D341Med (cell line): ENCODE measurements around the gene WWOX.
"Not testable (repeated sequence)": the region's sequence is repeated elsewhere in the genome, so short reads cannot be mapped to it uniquely, and the experiment has no call there.

Source experiments
- DNase-seq: peaks from one replicate; pipeline ENCODE4 v3.0.0; 2012; ENCODE audit warnings: low spot score

Gene WWOX

GRCh38 chr16:79026117-79026516 is 926.7 kb downstream of the WWOX start:
- no peak for DNase-seq

GRCh38 chr16:79036541-79036940 is 937.1 kb downstream of the WWOX start:
- no peak for DNase-seq

GRCh38 chr16:79037521-79038373 is 938.3 kb downstream of the WWOX start:
- no peak for DNase-seq

- no peak for DNase-seq
Observed at GRCh38 chr16:79041206-79041605, 941.8 kb downstream of the WWOX start.

- DNase-seq, result no peak
Observed at GRCh38 chr16:79042141-79042540, 942.7 kb downstream of the WWOX start.

GRCh38 chr16:79042886-79043285 is 943.4 kb downstream of the WWOX start:
- DNase-seq, result no peak

GRCh38 chr16:79045191-79045590 is 945.7 kb downstream of the WWOX start:
- no peak for DNase-seq

GRCh38 chr16:79047337-79047736 is 947.9 kb downstream of the WWOX start:
- no peak for DNase-seq

GRCh38 chr16:79049040-79049439 is 949.6 kb downstream of the WWOX start:
- no peak for DNase-seq

GRCh38 chr16:79050063-79050462 is 950.6 kb downstream of the WWOX start:
- DNase-seq, result no peak

GRCh38 chr16:79051313-79051712 is 951.9 kb downstream of the WWOX start:
- no peak for DNase-seq

GRCh38 chr16:79052198-79052597 is 952.7 kb downstream of the WWOX start:
- not testable (repeated sequence) for DNase-seq

- no peak for DNase-seq
Observed at GRCh38 chr16:79053577-79053976, 954.1 kb downstream of the WWOX start.

- DNase-seq, result no peak
Observed at GRCh38 chr16:79054211-79054984, 954.9 kb downstream of the WWOX start.

- DNase-seq, result no peak
Observed at GRCh38 chr16:79055251-79055970, 956.0 kb downstream of the WWOX start.

GRCh38 chr16:79061181-79061580 is 961.7 kb downstream of the WWOX start:
- DNase-seq, result no peak

- DNase-seq, result no peak
Observed at GRCh38 chr16:79062336-79062735, 962.9 kb downstream of the WWOX start.

GRCh38 chr16:79062821-79063220 is 963.4 kb downstream of the WWOX start:
- no peak for DNase-seq

GRCh38 chr16:79064256-79064972 is 965.0 kb downstream of the WWOX start:
- DNase-seq, result no peak

GRCh38 chr16:79066561-79066960 is 967.1 kb downstream of the WWOX start:
- DNase-seq, result peak; percentile 48

GRCh38 chr16:79067600-79067999 is 968.1 kb downstream of the WWOX start:
- no peak for DNase-seq

- DNase-seq, result no peak
Observed at GRCh38 chr16:79069121-79069520, 969.7 kb downstream of the WWOX start.
